GM12878 (cell line): ENCODE results near the gene TSPEAR. TPM values are rescaled to one million over a fixed set of nuclear protein-coding genes. Genes with fewer than 3 reads are reported as not detected.

ENCODE experiments used
- ATAC-seq: fragments of 200-7000 bp; cut with Tn5 transposase; 3 replicates; pipeline ENCODE4 v1.9.1; 2020; ENCODE audit warnings: mild to moderate bottlenecking, moderate library complexity
- BruUV-seq: library from RNA; stranded (reverse); fragments of 400-500 nt; replicated peaks from 2 replicates; lab custom pipeline; 2021; lab: Mats Ljungman, UMichigan
- CTCF ChIA-PET: fragments of 300-600 bp; sonication (Branson Sonifier 250); formaldehyde crosslinking; extraction: SDS; loops from one replicate; lab custom pipeline; 2021; ENCODE audit warnings: inconsistent platforms; lab: Yijun Ruan, JAX
- POLR2A ChIA-PET: fragments of 350-600 bp; formaldehyde crosslinking; extraction: SDS; loops from one replicate; lab custom pipeline; 2021; ENCODE audit warnings: inconsistent platforms; lab: Charles Lee
- RAD21 ChIA-PET: fragments of 300-600 bp; sonication (Branson Sonifier 250); formaldehyde crosslinking; loops from one replicate; lab custom pipeline; 2023; ENCODE audit warnings: antibody characterized with exemption; ENCODE audit not compliant: unreplicated experiment; lab: Charles Lee
- SMC1A ChIA-PET: fragments of 300-600 bp; sonication (Branson Sonifier 250); formaldehyde crosslinking; loops from one replicate; lab custom pipeline; 2023; ENCODE audit not compliant: unreplicated experiment, uncharacterized antibody; lab: Charles Lee
- DNase-seq: peaks from one replicate; pipeline ENCODE4 v3.0.0-alpha.2; 2011; ENCODE audit warnings: low read depth, low spot score
- FAIRE-seq: peaks from 3 replicates; lab custom pipeline; 2011; peaks lifted over from hg19 to GRCh38; lab: Jason Lieb, UNC
- H2AFZ ChIP-seq: 2 replicates; pipeline ENCODE4 v1.6.0; 2011; ENCODE audit warnings: low read depth, low read length, control low read depth; ENCODE audit not compliant: control insufficient read depth
- H3K27ac ChIP-seq: 2 replicates; pipeline ENCODE4 v1.5.1; 2011; ENCODE audit warnings: control low read depth; ENCODE audit not compliant: control insufficient read depth, insufficient read depth
- H3K27me3 ChIP-seq, 2 experiments: replicated peaks in 1 of 2; 2 replicates each; pipeline versions ENCODE4 v1.6.0 to v1.6.1; 2011; ENCODE audit warnings: low read length in 1 of 2; ENCODE audit not compliant: control insufficient read depth in 2 of 2, insufficient read depth in 2 of 2
- H3K36me3 ChIP-seq, 2 experiments: 2 replicates each; pipeline ENCODE4 v1.5.1; 2011; ENCODE audit warnings: low read length in 1 of 2; ENCODE audit not compliant: control insufficient read depth in 2 of 2, insufficient read depth in 2 of 2
- H3K4me1 ChIP-seq: 2 replicates; pipeline ENCODE4 v1.6.1; 2011; ENCODE audit warnings: mild to moderate bottlenecking, low read length, moderate library complexity, mixed read lengths; ENCODE audit not compliant: control insufficient read depth, insufficient read depth
- H3K4me2 ChIP-seq: 2 replicates; pipeline ENCODE4 v1.6.0; 2011; ENCODE audit warnings: control low read depth; ENCODE audit not compliant: control insufficient read depth, insufficient read depth
- H3K4me3 ChIP-seq: fragments of 200-600 bp; sonication (generic); 2 replicates; pipeline ENCODE4 v1.5.1; 2016
- H3K79me2 ChIP-seq: 2 replicates; pipeline ENCODE4 v1.6.0; 2011; ENCODE audit warnings: low read length; ENCODE audit not compliant: control insufficient read depth, insufficient read depth
- H3K9ac ChIP-seq: 2 replicates; pipeline ENCODE4 v1.8.0; 2011; ENCODE audit warnings: low read length, control low read depth, mixed read lengths; ENCODE audit not compliant: control insufficient read depth, insufficient read depth
- H3K9me3 ChIP-seq: replicated peaks from 3 replicates; pipeline ENCODE4 v1.5.1; 2011; ENCODE audit warnings: mild to moderate bottlenecking, low read length; ENCODE audit not compliant: control insufficient read depth, insufficient read depth
- H4K20me1 ChIP-seq: 2 replicates; pipeline ENCODE4 v1.6.0; 2011; ENCODE audit not compliant: control insufficient read depth, insufficient read depth
- CEBPZ ChIP-seq: fragments of 150-350 bp; IDR thresholded peaks from 2 replicates; pipeline ENCODE4 v1.6.1; 2016; ENCODE audit warnings: low read depth, low read length
- CHD1 ChIP-seq: IDR thresholded peaks from 2 replicates; pipeline ENCODE4 v1.6.1; 2012; ENCODE audit warnings: low read depth, low read length, improper control_type of control experiment
- IRF4 ChIP-seq: IDR thresholded peaks from 2 replicates; pipeline ENCODE4 v1.6.1; 2011; ENCODE audit warnings: low read depth, low read length
- IRF5 ChIP-seq: fragments of 450-650 bp; IDR thresholded peaks from 2 replicates; pipeline ENCODE4 v1.6.1; 2017; ENCODE audit warnings: borderline replicate concordance
- MXI1 ChIP-seq: fragments of 150-350 bp; IDR thresholded peaks from 2 replicates; pipeline ENCODE4 v1.6.1; 2011; ENCODE audit warnings: low read depth, mild to moderate bottlenecking, inconsistent platforms, low read length, improper control_type of control experiment
- MYB ChIP-seq: fragments of 150-350 bp; IDR thresholded peaks from 2 replicates; pipeline ENCODE4 v1.6.1; 2014; ENCODE audit warnings: mild to moderate bottlenecking, low read depth, low read length, borderline replicate concordance
- NFXL1 ChIP-seq: fragments of 450-650 bp; IDR thresholded peaks from 2 replicates; pipeline ENCODE4 v1.6.1; 2017; ENCODE audit warnings: antibody characterized with exemption, mild to moderate bottlenecking, borderline replicate concordance
- NR2F1 ChIP-seq: fragments of 450-650 bp; conservative IDR thresholded peaks from 2 replicates; pipeline ENCODE4 v1.6.1; 2017; ENCODE audit warnings: mild to moderate bottlenecking
- RBBP5 ChIP-seq: fragments of 200-600 bp; sonication (generic); conservative IDR thresholded peaks from 2 replicates; pipeline ENCODE4 v1.6.1; 2016
- RELA ChIP-seq: fragments of 450-650 bp; IDR thresholded peaks from 2 replicates; pipeline ENCODE4 v1.8.0; 2014; ENCODE audit warnings: borderline replicate concordance; ENCODE audit not compliant: partially characterized antibody
- TBL1XR1 ChIP-seq: IDR thresholded peaks from 2 replicates; pipeline ENCODE4 v1.6.1; 2012; ENCODE audit warnings: low read depth, low read length, improper control_type of control experiment
- USF2 ChIP-seq: IDR thresholded peaks from 2 replicates; pipeline ENCODE4 v1.6.1; 2011; ENCODE audit warnings: low read depth, low read length, improper control_type of control experiment, borderline replicate concordance
- YY1 ChIP-seq: IDR thresholded peaks from 2 replicates; pipeline ENCODE4 v1.6.1; 2011; ENCODE audit warnings: low read depth, mild to moderate bottlenecking, low read length
- ZNF622 ChIP-seq: fragments of 450-650 bp; IDR thresholded peaks from 2 replicates; pipeline ENCODE4 v1.6.1; 2017; ENCODE audit warnings: mild to moderate bottlenecking, inconsistent platforms
- WGBS: methylation state at CpG from one replicate; pipeline ENCODE4 v1.1.6; 2016; ENCODE audit warnings: low lambda C conversion rate; ENCODE audit not compliant: insufficient replicate concordance, insufficient coverage; ENCODE audit errors: missing lambda C conversion rate; 5-methylcytosine and 5-hydroxymethylcytosine counted together
- in situ Hi-C: fragments of 300-500 bp; cut with MboI; formaldehyde crosslinking; loops from 9 replicates; pipeline ENCODE4 v1.14.3; 2018; ENCODE audit warnings: mixed read lengths
- intact Hi-C: fragments of 100-400 bp; cut with micrococcal nuclease; formaldehyde crosslinking; loops from one replicate; pipeline ENCODE4 v1.14.2; 2022; ENCODE audit not compliant: unreplicated experiment
- polyA plus RNA-seq, 11 experiments: library from polyadenylated mRNA; depleted of rRNA in 4 of 11; unstranded in 6 of 11; stranded (reverse) in 5 of 11; fragments of >200 nt; fragmentation: Nextera tagmentation in 4 of 11; fragmentation: Illumina TruSeq in 1 of 11; extraction: Ambion mirVana in 4 of 11; extraction: Trizol in 1 of 11; gene quantifications; 1 replicate in 1 of 11; 2 replicates in 10 of 11; pipeline versions ENCODE4 v1.2.1 to v1.2.3, GENCODE V29; 2011 to 2016; ENCODE audit warnings: inconsistent platforms in 2 of 11, missing spikeins in 2 of 11, low read depth in 1 of 11
- total RNA-seq, 4 experiments: library from RNA; depleted of rRNA in 3 of 4; stranded (reverse); fragments of >200 nt in 3 of 4; fragmentation: Illumina TruSeq in 1 of 4; extraction: Trizol in 1 of 4; gene quantifications; 2 replicates each; pipeline versions ENCODE4 v1.2.1 to v1.2.3, GENCODE V29; 2013 to 2021

TSPEAR gene
- total and polyA plus RNA-seq, 10 of the 15 experiments (the other 5 are each of a cell fraction or from before 2014, with no cell fraction given), result not detected

- Histone ChIP-seq H3K9me3 (no peaks in the 10 kb centered on the region; the same call in 2 of the 3 replicates), H2AFZ (no peak overlapping the region), H4K20me1 (no peaks in the 10 kb centered on the region), H3K4me2 (no peak overlapping the region), H3K27me3 (no peaks in the 10 kb centered on the region), H3K27ac (no peak overlapping the region), H3K79me2 (no peaks in the 10 kb centered on the region), H3K4me3 (no peak overlapping the region), H3K9ac (no peak overlapping the region), H3K4me1 (no peaks in the 10 kb centered on the region), H3K36me3 (no peaks in the 10 kb centered on the region)
- BruUV-seq, result no TSS peak
- in situ Hi-C loops (no loop called here), intact Hi-C loops (no loop called here)
- WGBS, result 48% methylated on average over 32 of the region's 32 CpGs
- no peak for ATAC-seq
- SMC1A ChIA-PET, result no interaction called here
- FAIRE-seq, result no peak
- RAD21 ChIA-PET, result interaction anchor here (1.3 kb wide), 1 partner anchor 278 kb away, joined by 3 read pairs; no protein-coding TSS in a partner anchor
- DNase-seq, result no peak
- CTCF ChIA-PET, result no interaction called here
- POLR2A ChIA-PET, result no interaction called here
- TF ChIP-seq RBBP5, result no peak
- no peak for TF ChIP-seq MYB
- no peak for TF ChIP-seq CEBPZ
- TF ChIP-seq TBL1XR1, result no peak
- TF ChIP-seq CHD1, result no peak
- no peak for TF ChIP-seq NR2F1
- TF ChIP-seq MXI1, result no peak
- TF ChIP-seq ZNF622, result no peak
- no peak for TF ChIP-seq IRF4
- TF ChIP-seq RELA, result no peak
- no peak for TF ChIP-seq IRF5
- no peak for TF ChIP-seq USF2
- TF ChIP-seq YY1, result no peak
- no peak for TF ChIP-seq NFXL1
These were observed 195.8 kb downstream of the TSPEAR start for GRCh38 chr21:44515359-44516165.
